Muscle layer of colon (tissue), 2 donors: Measurements from ENCODE around the gene ZMYND15.

Experiments used
- H3K27ac ChIP-seq: one replicate; pipeline ENCODE4 v1.7.0; 2013; ENCODE audit warnings: low read depth, mild to moderate bottlenecking, low read length, moderate library complexity
- H3K27me3 ChIP-seq, 2 donors: one replicate each; pipeline ENCODE4 v1.7.0; 2013; ENCODE audit warnings: low read length in 2 of 2, mild to moderate bottlenecking in 2 of 2; ENCODE audit not compliant: insufficient read depth in 2 of 2, control insufficient read depth in 1 of 2
- H3K36me3 ChIP-seq: one replicate; pipeline ENCODE4 v1.7.0; 2013; ENCODE audit warnings: mild to moderate bottlenecking, low read length; ENCODE audit not compliant: insufficient read depth
- H3K4me1 ChIP-seq: one replicate; pipeline ENCODE4 v1.7.0; 2013; ENCODE audit warnings: mild to moderate bottlenecking, low read length; ENCODE audit not compliant: insufficient read depth
- H3K4me3 ChIP-seq, 2 donors: one replicate each; pipeline ENCODE4 v1.7.0; 2013; ENCODE audit warnings: low read length in 2 of 2, low read depth in 1 of 2, mild to moderate bottlenecking in 1 of 2, moderate library complexity in 1 of 2
- H3K9ac ChIP-seq: one replicate; pipeline ENCODE4 v1.7.0; 2013; ENCODE audit warnings: low read length
- H3K9me3 ChIP-seq: one replicate; pipeline ENCODE4 v1.7.0; 2013; ENCODE audit warnings: mild to moderate bottlenecking, low read length
- donor health status: abdominal sarcoma.
- donor health status: Adenocarcinoma of cecum.

Gene ZMYND15

DNA sequence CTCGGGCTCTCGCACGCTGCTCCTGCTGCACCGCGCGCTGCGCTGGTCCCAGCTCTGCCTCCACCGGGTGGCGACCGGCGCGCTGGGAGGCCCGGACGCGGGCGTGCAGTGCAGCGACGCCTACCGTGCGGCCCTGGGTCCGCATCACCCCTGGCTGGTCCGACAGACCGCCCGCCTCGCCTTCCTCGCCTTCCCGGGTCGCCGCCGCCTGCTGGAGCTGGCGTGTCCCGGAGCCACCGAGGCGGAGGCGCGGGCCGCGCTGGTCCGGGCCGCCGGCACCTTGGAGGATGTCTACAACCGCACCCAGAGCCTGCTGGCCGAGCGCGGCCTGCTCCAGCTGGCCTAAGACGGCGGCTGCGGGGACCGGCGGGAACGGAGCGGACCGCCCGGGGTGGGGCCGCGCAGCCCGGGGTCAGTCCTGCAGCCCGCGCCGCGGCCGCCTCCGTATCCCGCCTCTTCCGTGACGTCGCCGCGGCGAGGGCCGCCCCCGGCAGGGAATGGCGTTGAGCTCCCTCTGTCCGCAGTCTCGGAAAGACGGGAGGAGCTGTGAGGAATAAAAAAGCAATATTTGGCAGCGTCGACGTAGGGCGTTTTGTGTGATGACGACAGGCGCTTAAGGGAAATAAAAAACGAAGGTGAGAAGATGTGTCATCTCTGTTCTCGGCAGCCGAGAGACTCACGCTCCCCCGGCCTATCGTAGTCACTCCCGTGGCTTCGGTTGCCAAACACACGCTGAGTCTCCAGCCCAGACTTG lies 50.5 kb downstream of the ZMYND15 start:
- H3K9ac ChIP-seq = peak overlapping the region; percentile 57
- H3K36me3 ChIP-seq = no peaks in the 10 kb centered on the region
- peak overlapping the region; percentile 61 to 68 for H3K4me3 ChIP-seq
- peak overlapping the region; percentile 73 for H3K27ac ChIP-seq
- H3K27me3 ChIP-seq = no peaks in the 10 kb centered on the region
- H3K4me1 ChIP-seq = peaks cover 32% of the 10 kb centered on the region
- no peaks in the 10 kb centered on the region for H3K9me3 ChIP-seq

DNA sequence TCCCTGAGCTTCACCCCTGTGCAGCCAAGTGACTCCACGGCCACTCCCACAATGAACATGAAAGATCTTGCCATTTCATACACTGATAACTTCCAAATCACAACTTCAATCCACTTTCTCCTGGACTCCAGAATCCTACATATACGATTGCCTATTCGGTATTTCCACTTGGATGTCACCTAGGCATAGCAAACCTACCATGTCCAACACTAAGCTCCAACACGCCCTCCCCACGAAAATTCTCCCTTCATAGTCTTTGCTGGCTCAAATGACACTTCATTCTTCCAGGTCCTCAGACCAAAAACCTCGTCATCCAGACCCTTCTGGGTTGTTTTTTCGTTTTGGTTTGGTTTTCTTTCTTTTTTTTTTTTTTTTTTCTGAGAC lies 51.1 kb downstream of the ZMYND15 start:
- Histone ChIP-seq H3K9me3 (no peaks in the 10 kb centered on the region), H3K4me1 (peaks cover 26% of the 10 kb centered on the region), H3K36me3 (no peaks in the 10 kb centered on the region), H3K9ac (peak overlapping the region; percentile 15), H3K4me3 (peak overlapping the region; percentile 61), H3K27me3 (no peaks in the 10 kb centered on the region), H3K27ac (peak overlapping the region; percentile 73)

DNA sequence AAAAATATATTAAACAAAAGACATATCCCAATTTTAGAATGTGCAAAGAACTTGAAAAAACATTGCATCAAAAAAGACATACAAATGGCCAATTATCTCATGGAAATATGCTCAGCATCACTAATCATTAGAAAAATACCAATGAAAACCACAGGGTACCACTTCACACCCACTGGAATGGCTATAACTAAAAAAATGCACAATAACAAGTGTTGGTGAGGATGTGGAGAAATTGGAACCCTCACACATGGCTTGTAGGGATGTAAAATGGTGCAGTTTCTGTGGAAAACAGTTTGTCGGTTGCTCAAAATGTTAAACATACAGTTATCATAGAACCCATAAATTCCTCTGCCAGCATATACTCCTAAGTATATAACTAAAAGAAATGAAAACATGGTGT lies 55.5 kb downstream of the ZMYND15 start:
- H3K27me3 ChIP-seq = no peaks in the 10 kb centered on the region
- H3K4me3 ChIP-seq = peak overlapping the region in 1 of 2 donors; percentile 100
- no peaks in the 10 kb centered on the region for H3K9me3 ChIP-seq
- H3K36me3 ChIP-seq = peaks cover 15% of the 10 kb centered on the region
- no peak overlapping the region for H3K9ac ChIP-seq
- peaks cover 14% of the 10 kb centered on the region for H3K4me1 ChIP-seq
- no peak overlapping the region for H3K27ac ChIP-seq
